ENCODE measurements around the gene MIER1. TPM values are rescaled to one million over a fixed set of nuclear protein-coding genes. Genes with fewer than 3 reads are reported as not detected.
"Not testable (repeated sequence)": the region's sequence is repeated elsewhere in the genome, so short reads cannot be mapped to it uniquely, and the experiment has no call there.

The MIER1 gene
- total RNA-seq, 1 experiment from 2014 or later: 33.7 TPM

DNA sequence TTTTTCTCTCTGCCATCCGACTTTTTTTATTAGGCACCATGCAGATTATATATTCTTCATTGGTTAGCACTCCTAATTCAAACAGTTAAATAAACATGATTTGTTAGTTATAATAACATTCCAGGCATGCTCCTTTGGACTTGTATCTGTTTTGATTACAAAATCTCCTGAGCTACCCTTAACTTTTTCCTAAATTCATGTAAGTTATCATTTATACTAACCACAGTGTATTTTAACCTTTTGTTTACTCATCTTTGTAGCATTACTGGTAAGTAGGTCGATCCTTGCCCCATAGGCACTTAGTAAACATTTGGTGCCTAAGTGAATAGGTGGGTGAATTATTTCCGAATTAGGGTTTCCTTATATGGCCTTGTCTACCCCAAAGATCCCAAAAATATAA is 43.8 kb downstream of the MIER1 start:
- no TSS peak for BruUV-seq (replicated peaks)
- H3K27me3 ChIP-seq (ENCODE audit: control insufficient read depth, insufficient read depth, low read length): no peaks in the 10 kb centered on the region
- ChIA-PET POLR2A (no interaction called here), CTCF (no interaction called here)
- TF ChIP-seq, protein P1, sequence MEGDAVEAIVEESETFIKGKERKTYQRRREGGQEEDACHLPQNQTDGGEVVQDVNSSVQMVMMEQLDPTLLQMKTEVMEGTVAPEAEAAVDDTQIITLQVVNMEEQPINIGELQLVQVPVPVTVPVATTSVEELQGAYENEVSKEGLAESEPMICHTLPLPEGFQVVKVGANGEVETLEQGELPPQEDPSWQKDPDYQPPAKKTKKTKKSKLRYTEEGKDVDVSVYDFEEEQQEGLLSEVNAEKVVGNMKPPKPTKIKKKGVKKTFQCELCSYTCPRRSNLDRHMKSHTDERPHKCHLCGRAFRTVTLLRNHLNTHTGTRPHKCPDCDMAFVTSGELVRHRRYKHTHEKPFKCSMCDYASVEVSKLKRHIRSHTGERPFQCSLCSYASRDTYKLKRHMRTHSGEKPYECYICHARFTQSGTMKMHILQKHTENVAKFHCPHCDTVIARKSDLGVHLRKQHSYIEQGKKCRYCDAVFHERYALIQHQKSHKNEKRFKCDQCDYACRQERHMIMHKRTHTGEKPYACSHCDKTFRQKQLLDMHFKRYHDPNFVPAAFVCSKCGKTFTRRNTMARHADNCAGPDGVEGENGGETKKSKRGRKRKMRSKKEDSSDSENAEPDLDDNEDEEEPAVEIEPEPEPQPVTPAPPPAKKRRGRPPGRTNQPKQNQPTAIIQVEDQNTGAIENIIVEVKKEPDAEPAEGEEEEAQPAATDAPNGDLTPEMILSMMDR (IDR thresholded peaks at IDR 0.05): no peak
- no peak for TF ChIP-seq POLR2AphosphoS5 (IDR thresholded peaks at IDR 0.05; ENCODE audit: low read depth, low read length)
- TF ChIP-seq, protein P2, sequence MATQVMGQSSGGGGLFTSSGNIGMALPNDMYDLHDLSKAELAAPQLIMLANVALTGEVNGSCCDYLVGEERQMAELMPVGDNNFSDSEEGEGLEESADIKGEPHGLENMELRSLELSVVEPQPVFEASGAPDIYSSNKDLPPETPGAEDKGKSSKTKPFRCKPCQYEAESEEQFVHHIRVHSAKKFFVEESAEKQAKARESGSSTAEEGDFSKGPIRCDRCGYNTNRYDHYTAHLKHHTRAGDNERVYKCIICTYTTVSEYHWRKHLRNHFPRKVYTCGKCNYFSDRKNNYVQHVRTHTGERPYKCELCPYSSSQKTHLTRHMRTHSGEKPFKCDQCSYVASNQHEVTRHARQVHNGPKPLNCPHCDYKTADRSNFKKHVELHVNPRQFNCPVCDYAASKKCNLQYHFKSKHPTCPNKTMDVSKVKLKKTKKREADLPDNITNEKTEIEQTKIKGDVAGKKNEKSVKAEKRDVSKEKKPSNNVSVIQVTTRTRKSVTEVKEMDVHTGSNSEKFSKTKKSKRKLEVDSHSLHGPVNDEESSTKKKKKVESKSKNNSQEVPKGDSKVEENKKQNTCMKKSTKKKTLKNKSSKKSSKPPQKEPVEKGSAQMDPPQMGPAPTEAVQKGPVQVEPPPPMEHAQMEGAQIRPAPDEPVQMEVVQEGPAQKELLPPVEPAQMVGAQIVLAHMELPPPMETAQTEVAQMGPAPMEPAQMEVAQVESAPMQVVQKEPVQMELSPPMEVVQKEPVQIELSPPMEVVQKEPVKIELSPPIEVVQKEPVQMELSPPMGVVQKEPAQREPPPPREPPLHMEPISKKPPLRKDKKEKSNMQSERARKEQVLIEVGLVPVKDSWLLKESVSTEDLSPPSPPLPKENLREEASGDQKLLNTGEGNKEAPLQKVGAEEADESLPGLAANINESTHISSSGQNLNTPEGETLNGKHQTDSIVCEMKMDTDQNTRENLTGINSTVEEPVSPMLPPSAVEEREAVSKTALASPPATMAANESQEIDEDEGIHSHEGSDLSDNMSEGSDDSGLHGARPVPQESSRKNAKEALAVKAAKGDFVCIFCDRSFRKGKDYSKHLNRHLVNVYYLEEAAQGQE (IDR thresholded peaks at IDR 0.05; ENCODE audit: insufficient read depth in 1 of 2, low read depth in 2 of 2, low read length in 1 of 2): no peak
- no peak for TF ChIP-seq TCF7L2 (IDR thresholded peaks at IDR 0.05; ENCODE audit: low read depth, low read length)
- TF ChIP-seq SIN3A (IDR thresholded peaks at IDR 0.05; ENCODE audit: borderline replicate concordance, insufficient read depth, low read depth, low read length): no peak
- H3K4me1 ChIP-seq (ENCODE audit: control insufficient read depth, insufficient read depth, low read length): no peaks in the 10 kb centered on the region
- H3K36me3 ChIP-seq (ENCODE audit: control insufficient read depth, insufficient read depth, low read length): peaks cover 36% of the 10 kb centered on the region
- no peak overlapping the region for H3K27ac ChIP-seq (ENCODE audit: low read length)
- intact Hi-C loops (cut with micrococcal nuclease; ENCODE audit: unreplicated experiment) (no loop called here), in situ Hi-C loops (cut with HindIII; ENCODE audit: low pct_unique_long_range_greater_than_20kb, low sequenced_read_pairs) (no loop called here)
- no peak for ATAC-seq
- DNase-seq (ENCODE audit: low read depth, low spot score): no peak
- H3K4me3 ChIP-seq (ENCODE audit: low read depth in 2 of 2, low read length in 2 of 2): no peak overlapping the region
- no peaks in the 10 kb centered on the region for H3K9me3 ChIP-seq (ENCODE audit: control insufficient read depth, insufficient read depth, low read depth, low read length)

DNA sequence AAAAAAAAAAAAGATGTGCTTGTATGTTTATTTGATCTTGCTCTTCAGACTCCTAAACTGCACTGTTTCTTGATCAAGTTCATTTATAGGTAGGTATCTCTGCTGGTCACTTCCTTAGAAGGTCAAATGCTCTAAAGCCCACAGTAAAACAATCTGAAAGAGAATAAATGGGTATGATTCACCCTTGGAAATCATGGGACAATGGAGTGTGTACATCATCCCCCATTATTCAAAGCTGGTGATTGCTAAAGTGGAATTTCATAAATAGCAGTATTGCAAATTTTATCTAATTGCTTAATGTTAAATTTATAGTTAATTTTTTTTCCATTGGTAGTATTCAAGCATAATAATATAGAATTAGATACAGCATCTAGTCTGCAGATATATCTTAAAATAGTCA is 53.4 kb downstream of the MIER1 start:
- BruUV-seq (replicated peaks): no TSS peak
- in situ Hi-C loops (cut with HindIII; ENCODE audit: low pct_unique_long_range_greater_than_20kb, low sequenced_read_pairs): no loop called here

DNA sequence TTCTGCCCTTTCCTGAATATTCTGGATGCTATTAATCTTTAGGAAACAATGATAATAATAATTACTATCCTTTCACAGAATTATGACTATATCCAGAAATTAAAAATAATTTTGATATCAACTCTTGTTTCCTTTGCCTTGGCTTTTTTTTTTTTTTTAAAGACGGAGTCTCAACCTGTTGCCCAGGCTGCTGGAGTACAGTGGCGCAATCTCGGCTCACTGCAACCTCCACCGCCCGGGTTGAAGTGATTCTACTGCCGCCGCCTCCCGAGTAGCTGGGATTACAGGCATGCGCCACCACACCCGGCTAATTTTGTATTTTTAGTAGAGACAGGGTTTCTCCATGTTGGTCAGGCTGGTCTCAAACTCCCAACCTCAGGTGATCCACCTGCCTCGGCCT is 54.8 kb downstream of the MIER1 start:
- H3K4me1 ChIP-seq (ENCODE audit: control insufficient read depth, insufficient read depth, low read length); in situ Hi-C loops (cut with HindIII; ENCODE audit: low pct_unique_long_range_greater_than_20kb, low sequenced_read_pairs); ATAC-seq; H3K27ac ChIP-seq (ENCODE audit: low read length); DNase-seq (ENCODE audit: low read depth, low spot score); BruUV-seq (replicated peaks); H3K27me3 ChIP-seq (ENCODE audit: control insufficient read depth, insufficient read depth, low read length); H3K9me3 ChIP-seq (ENCODE audit: control insufficient read depth, insufficient read depth, low read depth, low read length); intact Hi-C loops (cut with micrococcal nuclease; ENCODE audit: unreplicated experiment); H3K4me3 ChIP-seq (ENCODE audit: low read depth in 2 of 2, low read length in 2 of 2); CTCF ChIA-PET: not testable (repeated sequence)
- POLR2A ChIA-PET: interaction anchor here (0.6 kb wide), 1 partner anchor 445 kb away, joined by 10 read pairs; no protein-coding TSS in a partner anchor
- peaks cover 58% of the 10 kb centered on the region for H3K36me3 ChIP-seq (ENCODE audit: control insufficient read depth, insufficient read depth, low read length)

More for the DNA sequence above, 53.4 kb downstream of the MIER1 start:
- Histone ChIP-seq H3K27me3 (ENCODE audit: control insufficient read depth, insufficient read depth, low read length) (no peaks in the 10 kb centered on the region), H3K9me3 (ENCODE audit: control insufficient read depth, insufficient read depth, low read depth, low read length) (no peaks in the 10 kb centered on the region), H3K4me1 (ENCODE audit: control insufficient read depth, insufficient read depth, low read length) (peaks cover 9% of the 10 kb centered on the region; the same call in 1 of the 2 replicates), H3K27ac (ENCODE audit: low read length) (no peak overlapping the region), H3K4me3 (ENCODE audit: low read depth in 2 of 2, low read length in 2 of 2) (no peak overlapping the region), H3K36me3 (ENCODE audit: control insufficient read depth, insufficient read depth, low read length) (peaks cover 60% of the 10 kb centered on the region)
- no peak for TF ChIP-seq TCF7L2 (IDR thresholded peaks at IDR 0.05; ENCODE audit: low read depth, low read length)
- no peak for TF ChIP-seq POLR2AphosphoS5 (IDR thresholded peaks at IDR 0.05; ENCODE audit: low read depth, low read length)
- no peak for TF ChIP-seq SIN3A (IDR thresholded peaks at IDR 0.05; ENCODE audit: borderline replicate concordance, insufficient read depth, low read depth, low read length)
- TF ChIP-seq, protein P2 (IDR thresholded peaks at IDR 0.05; ENCODE audit: insufficient read depth in 1 of 2, low read depth in 2 of 2, low read length in 1 of 2): no peak
- TF ChIP-seq, protein P1 (IDR thresholded peaks at IDR 0.05): no peak
- ATAC-seq: no peak
- no peak for DNase-seq (ENCODE audit: low read depth, low spot score)
- CTCF ChIA-PET: no interaction called here
- intact Hi-C loops (cut with micrococcal nuclease; ENCODE audit: unreplicated experiment): no loop called here
- POLR2A ChIA-PET: no interaction called here
